Mesenteric fat pad (tissue), 1 donor: Measurements from ENCODE around the gene PHLDA3. TPM values are rescaled to one million over a fixed set of nuclear protein-coding genes. Genes with fewer than 3 reads are reported as not detected.

Experiments
- DNase-seq: peaks from one replicate; pipeline ENCODE4 v3.0.0-alpha.2; 2020; ENCODE audit warnings: low spot score
- total RNA-seq: library from RNA; stranded (reverse); fragmentation: NEBNext Ultra II Directional; extraction: Animal tissue kit (Norgen Biotek cat#: 25700); gene quantifications from one replicate; pipeline ENCODE4 v1.2.1, GENCODE V29; 2021
- donor health status: DM: yes; HTN: yes; CAD: no.

Gene PHLDA3
- total RNA-seq, 1 donor from 2014 or later: 358 TPM

DNA sequence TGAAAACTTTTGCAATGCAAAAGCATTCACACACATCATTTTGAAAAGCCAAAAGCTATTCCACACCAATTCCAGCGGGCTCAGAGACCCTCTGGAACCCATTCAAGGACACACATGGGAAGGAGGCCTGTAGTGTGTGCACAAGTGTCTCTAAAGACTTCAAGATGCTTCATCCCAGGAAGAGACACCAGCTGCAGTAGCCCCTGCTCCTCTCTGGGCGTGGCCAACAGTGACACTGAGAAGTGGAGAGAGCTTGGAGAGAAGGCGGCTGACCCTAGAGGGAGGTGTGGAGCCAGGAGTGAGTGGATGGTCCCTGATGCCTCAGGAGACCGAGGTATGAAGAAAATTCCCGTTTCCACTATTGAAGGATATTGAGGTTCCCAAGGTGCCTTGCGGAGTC is 32.6 kb downstream of the PHLDA3 start:
- no peak for DNase-seq

DNA sequence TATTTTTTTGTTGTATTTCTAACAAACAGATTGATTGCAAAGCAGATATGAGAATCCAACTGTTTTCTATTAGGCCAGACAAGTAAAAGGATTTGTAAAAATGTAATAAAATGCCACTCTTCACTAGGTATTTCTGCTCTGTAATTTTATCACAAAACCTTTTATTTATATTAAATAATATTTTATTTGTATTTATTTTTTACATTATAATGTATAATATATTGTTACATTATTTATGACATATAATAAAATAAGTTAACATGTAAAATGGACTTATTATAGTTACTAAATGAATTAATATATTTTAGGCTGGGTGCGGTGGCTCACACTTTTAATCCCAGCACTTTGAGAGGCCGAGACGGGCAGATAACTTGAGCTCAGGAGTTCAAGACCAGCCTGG is 34.7 kb downstream of the PHLDA3 start:
- DNase-seq: no peak

DNA sequence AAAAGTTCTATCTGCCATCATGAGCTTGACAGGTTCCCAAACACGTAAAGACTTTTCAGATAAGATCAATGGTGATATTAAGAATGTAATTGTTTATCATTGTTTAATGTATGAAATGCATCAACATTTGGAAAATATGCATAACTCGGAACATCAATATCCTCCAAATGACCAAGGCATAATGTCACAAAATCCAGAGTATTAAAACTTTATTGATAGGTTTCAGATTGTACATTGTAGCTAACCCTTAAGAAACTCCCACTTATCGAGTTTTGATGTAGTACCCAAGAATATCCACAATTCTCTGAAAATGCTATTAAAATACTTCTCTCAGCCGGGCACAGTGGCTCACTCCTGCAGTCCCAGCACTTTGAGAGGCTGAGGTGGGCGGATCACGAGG is 35.4 kb downstream of the PHLDA3 start:
- DNase-seq: no peak

DNA sequence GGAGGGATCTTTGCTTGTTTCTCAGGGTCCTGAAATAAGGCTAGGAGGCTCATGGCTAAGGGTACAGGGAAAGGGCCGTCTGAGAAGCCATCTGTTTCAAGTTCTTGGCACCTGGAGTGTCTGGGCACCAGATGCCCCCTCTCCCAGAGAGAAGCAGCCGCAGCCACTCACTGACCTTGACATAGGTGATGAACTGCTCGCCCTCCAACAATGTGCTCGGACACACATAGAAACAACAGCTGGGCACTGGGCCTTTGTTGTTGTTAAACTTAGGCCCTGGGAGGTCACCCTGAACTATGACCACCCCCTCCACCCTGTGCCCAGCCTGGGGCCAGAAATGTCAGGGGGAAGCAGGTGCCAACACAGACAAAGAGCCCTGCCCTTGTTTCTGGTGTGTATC is 38.2 kb downstream of the PHLDA3 start:
- no peak for DNase-seq

DNA sequence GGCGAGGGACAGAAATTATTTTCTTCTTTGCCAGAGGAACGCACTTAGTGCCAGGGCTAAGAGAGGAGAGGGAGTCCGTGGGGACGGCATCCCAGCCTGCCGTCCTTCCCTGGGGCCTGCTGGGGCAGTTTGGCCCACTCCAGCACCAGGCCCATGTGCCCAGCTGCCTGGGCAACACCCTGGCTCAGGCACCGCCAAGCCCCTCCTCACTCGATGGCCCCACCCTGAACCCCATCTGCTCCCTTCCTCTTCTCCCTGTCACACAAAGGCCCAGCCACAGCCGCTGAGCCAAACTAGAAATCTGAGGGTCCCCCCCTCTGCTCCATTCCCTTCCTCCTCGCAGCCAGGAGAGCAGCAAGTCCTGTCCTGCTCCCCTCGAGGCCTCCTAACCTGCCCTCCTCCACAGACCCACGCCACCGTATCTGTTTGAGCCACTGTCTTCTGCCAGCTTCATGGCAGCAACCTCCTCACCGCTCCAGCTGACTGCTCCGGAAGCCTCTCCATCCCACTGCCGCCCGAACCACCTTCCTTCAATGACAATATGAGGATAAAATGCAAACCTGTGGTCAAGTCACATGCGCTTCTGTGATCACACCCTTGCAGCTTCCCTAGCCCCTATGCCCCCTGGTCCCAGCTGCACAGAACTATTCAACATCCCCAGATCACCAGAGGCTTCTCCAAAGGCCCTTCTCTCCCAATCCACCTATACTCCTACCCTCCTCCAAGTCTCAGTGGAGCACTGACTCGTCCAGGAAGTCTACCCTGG is 39.1 kb downstream of the PHLDA3 start:
- DNase-seq: no peak

DNA sequence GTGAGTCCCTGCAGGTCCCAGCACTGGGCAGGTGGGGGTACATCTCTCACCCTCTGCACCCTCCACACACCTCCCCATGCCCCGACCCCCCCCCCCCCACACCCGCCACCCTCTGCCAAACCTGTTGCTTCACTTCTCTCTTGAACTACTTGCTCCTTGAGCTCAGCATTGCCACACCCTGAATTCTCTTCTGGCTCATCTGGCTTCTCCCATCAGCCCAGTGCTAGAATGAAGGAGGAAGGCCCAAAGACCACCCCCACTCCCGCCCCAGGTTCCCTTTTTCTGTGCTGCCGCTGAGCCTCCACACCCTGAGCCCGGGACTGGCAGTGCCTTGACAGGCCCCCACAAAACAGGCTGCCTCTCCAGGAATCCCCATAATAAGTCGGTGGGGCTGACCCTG is 41.0 kb downstream of the PHLDA3 start:
- no peak for DNase-seq

DNA sequence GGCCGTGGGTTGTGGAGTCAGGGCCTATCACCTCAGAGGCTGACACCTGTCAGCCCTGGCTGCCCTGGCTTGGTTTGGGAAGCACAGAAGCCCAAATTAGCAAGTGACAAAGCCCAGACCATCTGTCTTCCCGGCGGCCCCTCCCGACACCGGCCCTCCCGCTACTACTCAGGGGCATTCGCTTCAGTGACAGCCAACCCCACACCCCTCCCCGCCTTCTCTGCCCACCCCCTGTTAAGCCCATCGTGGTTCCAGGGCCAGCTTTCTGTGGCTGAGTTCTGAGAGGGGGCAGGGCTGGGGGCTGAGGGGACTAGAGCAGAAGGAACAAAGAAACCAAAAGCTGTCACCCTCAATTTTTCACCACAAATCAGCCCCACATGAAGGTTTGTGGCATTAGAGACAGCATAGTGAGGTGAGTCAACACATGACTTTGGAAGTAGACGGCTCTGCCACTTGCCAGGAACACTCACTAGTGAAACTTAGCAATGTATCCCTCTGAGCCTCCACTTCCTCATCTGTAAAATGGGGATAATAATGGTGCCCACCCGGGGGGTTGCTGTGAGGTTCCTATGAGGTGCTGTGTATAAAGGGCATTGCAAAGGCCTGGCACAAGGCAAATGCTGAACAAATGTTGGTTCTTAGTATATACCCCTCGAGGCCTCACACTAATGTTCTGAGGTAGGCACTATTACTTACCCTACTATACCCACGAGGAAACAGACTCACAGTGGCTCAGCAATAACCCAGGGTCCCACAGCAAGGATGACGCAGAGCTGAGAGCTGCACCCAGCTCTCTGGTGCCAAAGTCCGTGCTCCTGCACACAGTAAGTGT is 42.3 kb downstream of the PHLDA3 start:
- DNase-seq: no peak

DNA sequence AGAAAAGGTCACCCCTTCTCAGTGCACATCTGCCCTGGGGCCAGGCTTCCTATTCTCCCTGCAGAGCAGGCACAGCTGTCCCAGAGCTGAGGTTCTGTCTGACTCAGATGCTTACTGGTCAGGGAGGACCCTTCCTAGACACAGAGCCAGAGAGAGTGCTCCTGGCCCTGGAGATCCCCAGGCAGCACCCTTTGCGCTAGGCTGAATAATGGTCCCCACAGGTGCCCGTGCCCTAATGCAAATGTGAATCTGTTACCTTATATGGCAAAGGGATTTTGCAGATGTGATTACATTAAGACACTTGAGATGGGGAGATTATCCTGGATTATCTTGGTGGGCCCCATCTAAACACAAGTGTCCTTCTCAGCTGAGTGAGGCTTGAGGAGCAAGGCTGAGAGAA is 44.8 kb downstream of the PHLDA3 start:
- no peak for DNase-seq

DNA sequence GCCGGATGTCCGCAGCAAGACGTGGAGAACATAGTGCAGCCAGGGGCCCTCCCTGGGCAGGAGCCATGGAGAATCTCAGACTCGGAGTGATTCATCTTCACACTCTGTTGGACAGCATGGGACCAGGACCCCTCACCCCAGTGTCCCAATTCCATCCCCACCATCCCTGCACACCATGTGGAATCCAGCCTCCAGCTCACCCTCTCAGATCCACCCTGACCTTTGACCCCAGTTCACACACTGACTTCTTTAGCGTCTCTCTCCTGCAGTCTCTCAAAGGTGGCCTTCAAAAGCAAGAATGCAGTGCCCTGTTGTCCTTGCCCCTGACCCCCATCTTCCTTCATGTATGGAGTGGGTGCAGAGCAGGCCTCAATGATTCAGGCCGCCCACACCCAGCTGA is 45.3 kb downstream of the PHLDA3 start:
- DNase-seq: no peak

DNA sequence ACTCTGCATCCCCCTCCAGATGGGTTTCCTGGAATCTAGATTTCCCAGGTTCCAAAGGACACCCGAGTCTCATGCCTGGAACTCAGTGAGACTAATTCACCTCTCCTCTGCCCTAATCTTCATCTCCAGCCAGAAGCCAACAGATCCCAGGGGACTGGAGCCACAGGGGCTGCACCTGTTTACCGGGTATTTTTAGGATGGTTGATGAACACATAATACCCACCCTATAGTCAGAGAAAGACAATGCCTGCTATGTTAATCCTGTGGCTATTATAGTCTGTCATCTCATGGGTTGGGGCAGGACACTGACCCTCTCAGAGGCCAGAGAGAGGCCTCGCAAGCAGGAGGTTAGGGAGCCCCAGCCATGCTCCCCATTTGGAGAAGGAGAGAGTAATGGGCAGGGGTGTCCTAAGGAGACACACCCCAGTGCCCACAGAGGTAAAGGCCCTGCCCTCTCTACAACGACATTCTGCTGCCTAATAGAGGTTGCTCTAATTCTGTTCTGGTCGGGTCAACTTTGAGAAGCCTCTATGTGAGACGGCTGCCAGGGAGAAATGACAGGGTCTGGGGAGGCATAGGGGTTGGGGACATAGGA is 46.5 kb downstream of the PHLDA3 start:
- DNase-seq: no peak

DNA sequence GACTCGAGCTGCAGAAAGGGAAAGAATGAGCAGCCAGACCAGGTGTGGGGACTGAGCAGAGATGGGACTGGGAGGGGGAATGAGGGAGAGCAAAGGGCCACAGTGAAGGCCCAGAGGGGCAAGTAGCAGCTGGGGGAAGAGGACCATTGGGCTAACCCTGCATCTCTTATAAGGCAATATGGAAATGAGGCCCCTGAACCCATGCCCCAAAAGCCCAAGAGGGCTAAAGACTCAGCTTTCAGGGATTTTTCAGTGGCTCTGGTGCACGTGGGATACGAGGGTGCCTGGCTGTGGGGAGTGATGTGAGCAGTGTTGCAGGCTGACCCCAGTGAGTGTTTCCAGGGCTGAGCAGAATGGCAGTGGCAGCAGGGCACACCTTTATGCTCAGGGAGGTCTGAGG is 47.0 kb downstream of the PHLDA3 start:
- DNase-seq: no peak

DNA sequence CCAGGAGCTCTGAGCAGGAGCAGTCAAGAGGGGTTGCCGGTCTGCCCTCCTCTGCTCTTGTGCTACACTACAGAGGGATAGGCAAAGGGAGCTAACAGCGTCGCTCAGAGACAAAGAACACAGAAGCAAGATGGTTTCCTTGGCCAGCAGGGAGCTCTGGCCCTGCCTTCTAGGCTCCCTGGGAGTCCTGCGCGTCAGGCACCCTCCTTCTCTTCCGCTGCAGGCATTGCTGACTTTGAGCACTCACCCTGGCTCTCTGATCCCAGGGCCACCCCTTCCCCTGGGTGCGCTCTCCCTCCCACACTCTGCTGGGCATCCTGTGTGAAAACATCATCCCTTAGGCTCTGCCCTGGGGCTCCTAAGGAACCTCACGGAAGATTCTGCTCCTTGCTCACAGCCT is 47.9 kb downstream of the PHLDA3 start:
- no peak for DNase-seq

DNA sequence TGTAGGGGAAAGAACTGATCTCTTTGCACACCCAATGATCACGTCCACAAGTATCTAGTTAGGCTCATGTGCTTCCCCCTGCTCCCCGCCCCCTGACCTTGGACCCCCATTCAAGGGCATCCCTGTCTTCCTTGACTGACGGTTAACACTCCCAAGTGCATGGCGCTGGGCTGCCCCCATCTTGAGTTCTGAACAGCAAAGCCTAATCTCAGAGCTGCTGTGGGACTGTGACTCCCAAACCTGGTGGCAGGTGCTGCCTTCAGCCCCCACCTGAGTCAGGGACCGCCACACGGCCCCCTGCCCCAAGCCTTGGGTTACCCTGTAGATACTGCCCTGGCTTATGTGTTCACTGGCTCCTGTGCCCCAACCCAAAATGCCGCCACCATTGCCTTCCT is 48.4 kb downstream of the PHLDA3 start:
- DNase-seq: no peak

DNA sequence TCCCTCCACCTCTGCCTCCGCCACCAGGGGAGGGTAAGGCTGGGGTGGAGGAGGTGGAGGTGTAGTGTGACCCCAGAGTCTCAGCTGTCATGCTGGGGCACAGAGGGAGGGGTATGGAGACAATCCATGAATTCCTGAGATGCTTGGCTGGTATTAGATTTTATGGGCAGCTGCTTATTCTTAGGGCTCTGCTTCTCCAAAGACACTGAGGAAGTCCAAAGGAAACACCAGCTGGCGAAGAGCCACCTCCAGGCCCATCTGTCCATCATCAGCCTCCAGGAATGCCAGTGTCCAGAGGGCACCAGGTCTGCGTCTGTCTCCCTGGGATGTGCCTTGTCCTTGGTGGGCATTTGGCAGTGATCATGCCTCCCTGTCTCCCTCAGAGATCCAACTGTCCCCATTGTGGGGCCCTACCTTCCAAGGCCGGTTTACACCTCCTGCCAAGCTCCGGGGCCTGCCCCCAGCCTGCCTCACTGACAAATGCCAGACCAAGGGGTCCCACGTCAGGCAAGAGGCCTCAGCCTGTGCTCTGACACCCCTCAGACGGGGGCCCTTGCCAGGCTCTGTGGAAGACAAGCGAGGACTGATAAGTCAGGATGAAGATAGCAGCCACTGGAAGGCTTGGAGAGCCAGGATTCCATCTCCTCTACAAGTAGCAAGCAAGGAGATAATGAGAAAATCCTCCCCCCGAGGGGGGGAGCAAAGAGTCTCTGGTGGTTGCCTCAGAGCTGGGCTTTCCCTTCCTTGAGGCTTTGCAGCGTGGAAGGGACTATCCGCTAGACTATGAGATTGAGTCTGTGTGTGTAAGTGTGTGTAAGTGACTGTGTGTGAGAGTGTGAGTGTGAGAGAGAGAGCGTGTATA is 49.0 kb downstream of the PHLDA3 start:
- DNase-seq: no peak

DNA sequence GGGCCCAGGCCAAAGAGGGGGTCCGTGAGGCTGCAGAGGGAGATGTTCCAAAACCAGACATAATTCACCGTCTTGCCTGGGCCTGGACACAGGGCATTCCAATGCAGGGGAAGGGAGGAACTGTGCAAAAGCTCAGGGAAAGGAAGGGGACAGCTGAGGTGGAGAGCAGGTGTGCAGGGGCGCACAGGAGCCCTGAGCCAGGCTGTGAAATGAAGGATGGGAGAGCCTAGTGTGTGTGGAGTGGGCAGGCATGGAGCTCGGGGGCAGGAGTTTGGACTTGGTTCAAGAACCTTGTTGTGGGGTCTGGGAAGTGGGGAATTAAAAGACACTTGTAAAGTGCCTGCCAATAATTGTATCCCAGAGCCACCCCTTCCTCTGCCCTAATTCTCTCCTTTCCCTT is 49.7 kb downstream of the PHLDA3 start:
- no peak for DNase-seq

DNA sequence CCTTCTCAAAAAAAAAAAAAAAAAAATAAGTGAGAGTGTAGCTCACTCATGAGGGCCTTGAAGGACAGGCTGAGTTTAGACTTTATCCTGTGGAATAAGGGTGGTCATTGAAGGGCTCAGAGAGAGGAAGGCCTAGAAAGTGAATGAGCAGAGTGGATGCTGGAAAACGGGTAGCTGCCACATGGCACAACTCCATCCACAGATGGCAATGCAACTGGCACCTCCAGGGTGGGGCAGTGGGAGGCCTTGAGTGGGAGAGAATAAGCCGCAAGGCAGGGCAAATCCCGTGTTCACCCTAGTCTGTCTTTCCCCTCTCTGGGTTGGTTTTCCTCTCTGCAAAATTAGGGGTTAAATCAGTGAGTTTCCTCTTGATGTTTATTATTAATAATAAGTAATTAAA is 50.5 kb downstream of the PHLDA3 start:
- no peak for DNase-seq

Other genes with a start within 250 kb of the PHLDA3 start
- gene PKP1, start 185.7 kb downstream of the PHLDA3 start, total RNA-seq: 11.5 TPM
- gene TNNT2, start 91.5 kb downstream of the PHLDA3 start, total RNA-seq: not detected
- gene LAD1, start 69.9 kb downstream of the PHLDA3 start, total RNA-seq: 0.51 TPM
- gene TNNI1, start 47.5 kb downstream of the PHLDA3 start, total RNA-seq: not detected
- gene CSRP1, start 37.9 kb upstream of the PHLDA3 start, total RNA-seq: 151 TPM
- gene NAV1, start 69.9 kb upstream of the PHLDA3 start, total RNA-seq: 133 TPM